Thoracic aorta (tissue), 2 donors: ENCODE data around the gene SEMA6B. TPM values are rescaled to one million over a fixed set of nuclear protein-coding genes. Genes with fewer than 3 reads are reported as not detected.

Source experiments
- ATAC-seq: fragments of 150-250 bp; one replicate; pipeline ENCODE4 v1.8.0; 2017; ENCODE audit warnings: low read depth; ENCODE audit not compliant: insufficient number of reproducible peaks, low FRiP score
- DNase-seq: peaks from one replicate; pipeline ENCODE4 v3.0.0-alpha.2; 2020; ENCODE audit warnings: low spot score
- H3K27ac ChIP-seq, 2 donors: fragments of 200-600 bp; sonication (generic); 1 replicate in 1 of 2; 2 replicates in 1 of 2; pipeline ENCODE4 v1.5.1; 2016; ENCODE audit warnings: mild to moderate bottlenecking in 2 of 2, moderate library complexity in 2 of 2
- H3K27me3 ChIP-seq: fragments of 200-600 bp; sonication (generic); replicated peaks from 2 replicates; pipeline ENCODE4 v1.6.0; 2016; ENCODE audit warnings: mild to moderate bottlenecking; ENCODE audit not compliant: insufficient read depth
- H3K36me3 ChIP-seq: fragments of 200-600 bp; sonication (generic); one replicate; pipeline ENCODE4 v1.5.1; 2016
- H3K4me1 ChIP-seq, 2 donors: fragments of 200-600 bp; sonication (generic); 1 replicate in 1 of 2; 2 replicates in 1 of 2; pipeline versions ENCODE4 v1.5.1 to v1.6.0; 2016; ENCODE audit warnings: low read depth in 2 of 2, mild to moderate bottlenecking in 1 of 2; ENCODE audit not compliant: control insufficient read depth in 1 of 2
- H3K4me3 ChIP-seq: fragments of 200-600 bp; sonication (generic); 2 replicates; pipeline ENCODE4 v1.5.1; 2016; ENCODE audit warnings: mild to moderate bottlenecking
- H3K9me3 ChIP-seq: fragments of 200-600 bp; sonication (generic); 2 replicates; pipeline ENCODE4 v1.5.1; 2016
- CTCF ChIP-seq: fragments of 200-600 bp; sonication (generic); IDR thresholded peaks from one replicate; pipeline ENCODE4 v1.5.1; 2019; ENCODE audit warnings: antibody characterized with exemption
- total RNA-seq, 2 donors: library from RNA; depleted of rRNA; stranded (reverse); fragments of >200 nt; gene quantifications; one replicate each; pipeline versions ENCODE4 v1.1.0 to v1.2.3, GENCODE V29; 2016

SEMA6B gene
- total RNA-seq, 2 donors from 2014 or later: 3.4 to 17.4 TPM

DNA sequence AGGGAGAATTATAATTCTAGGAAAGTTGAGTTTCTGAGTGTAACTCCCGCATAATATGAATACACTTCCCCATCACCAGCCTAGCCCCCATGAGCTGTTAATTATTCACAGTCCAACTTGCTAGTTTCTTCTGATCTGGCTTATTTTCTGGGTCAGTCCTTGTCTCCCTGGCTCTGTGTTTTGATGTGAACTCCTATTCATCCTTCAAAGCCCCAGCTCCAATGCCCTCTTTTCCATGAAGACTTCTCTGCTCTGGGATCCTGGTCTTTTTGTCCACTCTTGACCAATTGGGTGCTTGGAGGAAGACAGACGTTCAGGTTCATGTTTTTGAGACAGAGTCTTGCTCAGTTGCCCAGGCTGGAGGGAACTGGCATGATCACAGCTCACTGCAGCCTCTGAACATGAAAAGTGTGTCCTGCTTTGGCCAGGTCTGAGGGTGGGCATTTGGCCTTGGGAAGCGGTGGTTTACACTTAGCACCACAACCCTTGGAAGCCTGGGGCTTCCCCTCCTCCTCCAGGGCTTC is 20.3 kb downstream of the SEMA6B start:
- no peak overlapping the region for H3K4me3 ChIP-seq
- no peaks in the 10 kb centered on the region for H3K27me3 ChIP-seq
- H3K4me1 ChIP-seq: peaks cover 0 to 11% of the 10 kb centered on the region in 2 donors
- DNase-seq: no peak
- no peak for ATAC-seq
- H3K9me3 ChIP-seq: peaks cover 5% of the 10 kb centered on the region
- TF ChIP-seq CTCF: no peak
- no peaks in the 10 kb centered on the region for H3K36me3 ChIP-seq
- H3K27ac ChIP-seq: no peak overlapping the region

GRCh38 chr19:4538601-4538954 is 20.9 kb downstream of the SEMA6B start:
- Histone ChIP-seq H3K9me3 (peaks cover 5% of the 10 kb centered on the region), H3K4me1 (peaks cover 0 to 11% of the 10 kb centered on the region in 2 donors), H3K27ac (no peak overlapping the region), H3K4me3 (no peak overlapping the region), H3K27me3 (no peaks in the 10 kb centered on the region), H3K36me3 (no peaks in the 10 kb centered on the region)
- no peak for TF ChIP-seq CTCF
- ATAC-seq: no peak
- DNase-seq: no peak

DNA sequence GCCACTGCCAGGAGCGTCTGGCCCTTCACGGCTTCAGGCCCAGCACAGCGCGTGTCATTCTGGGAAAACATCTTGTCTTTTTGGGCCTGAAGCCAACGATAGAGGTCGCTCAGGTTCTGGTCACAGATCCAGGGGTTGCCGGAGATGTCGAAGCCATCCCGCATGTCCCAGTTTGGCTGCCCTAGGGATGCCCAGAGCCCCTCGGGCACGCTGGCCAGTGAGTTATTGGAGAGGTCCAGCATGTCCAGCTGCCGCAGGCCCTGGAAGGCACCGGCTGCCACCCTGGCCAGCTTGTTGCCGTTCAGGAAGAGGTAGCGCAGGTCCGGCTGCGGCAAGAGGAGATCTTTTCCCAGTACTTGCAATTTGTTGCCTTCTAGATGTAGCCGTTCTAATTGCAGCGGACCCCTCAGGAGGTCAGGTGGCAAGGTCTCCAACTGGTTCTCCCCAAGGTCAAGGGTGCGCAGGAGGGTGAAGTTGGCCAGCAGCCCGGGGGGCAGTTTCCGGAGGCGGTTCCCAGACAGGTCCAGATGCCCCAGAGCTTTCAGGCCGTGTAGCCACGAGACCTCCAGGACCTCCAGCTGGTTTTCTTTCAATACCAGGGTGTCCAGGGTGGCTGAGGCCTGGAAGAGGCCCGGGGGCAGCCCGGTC is 21.4 kb downstream of the SEMA6B start:
- Histone ChIP-seq H3K27me3 (no peaks in the 10 kb centered on the region), H3K9me3 (peaks cover 5% of the 10 kb centered on the region), H3K36me3 (no peaks in the 10 kb centered on the region), H3K4me1 (peaks cover 0 to 11% of the 10 kb centered on the region in 2 donors), H3K4me3 (no peak overlapping the region), H3K27ac (no peak overlapping the region)
- DNase-seq (no peak), ATAC-seq (no peak)
- no peak for TF ChIP-seq CTCF

GRCh38 chr19:4536798-4537197 is 22.7 kb downstream of the SEMA6B start:
- Histone ChIP-seq H3K27me3 (no peaks in the 10 kb centered on the region), H3K36me3 (no peaks in the 10 kb centered on the region), H3K4me3 (no peak overlapping the region), H3K4me1 (peaks cover 0 to 11% of the 10 kb centered on the region in 2 donors), H3K9me3 (peaks cover 5% of the 10 kb centered on the region), H3K27ac (no peak overlapping the region)
- TF ChIP-seq CTCF: no peak
- no peak for DNase-seq
- no peak for ATAC-seq

GRCh38 chr19:4534836-4535658 is 24.4 kb downstream of the SEMA6B start, which contains the start of gene PLIN5:
PLIN5 (minus strand) TSS chr19:4535224; CDS start chr19:4534074, 1,150 bp downstream.
- Histone ChIP-seq H3K4me1 (peaks cover 0 to 11% of the 10 kb centered on the region in 2 donors), H3K27ac (no peak within 1 kb of the TSS), H3K4me3 (peak within 1 kb of the TSS; percentile 35), H3K9me3 (no peaks in the 10 kb centered on the region), H3K27me3 (no peaks in the 10 kb centered on the region), H3K36me3 (no peaks in the 10 kb centered on the region)
- no peak for TF ChIP-seq CTCF
- no peak for DNase-seq
- no peak for ATAC-seq
